Pancreas (tissue), 10 donors: ENCODE data around the gene TXLNB. TPM values are rescaled to one million over a fixed set of nuclear protein-coding genes. Genes with fewer than 3 reads are reported as not detected.
A peak's percentile ranks its signal among the peaks of the same experiment; 100 is the strongest.

ENCODE experiments used
- ATAC-seq, 4 donors: fragments of 200-7000 bp; cut with Tn5 transposase; one replicate each; pipeline versions ENCODE4 v1.8.0 to v1.9.1; 2020; ENCODE audit warnings: mild to moderate bottlenecking in 4 of 4, moderate library complexity in 4 of 4
- DNase-seq, 6 donors: peaks; one replicate each; pipeline ENCODE4 v3.0.0-alpha.2; 2020
- FAIRE-seq: peaks from 2 replicates; lab custom pipeline; 2012; peaks lifted over from hg19 to GRCh38; lab: Jason Lieb, UNC
- H3K27ac ChIP-seq, 4 donors: fragments of 200-600 bp; sonication (generic); 1 replicate in 3 of 4; 2 replicates in 1 of 4; pipeline versions ENCODE4 v1.5.0 to v1.8.0; 2020
- H3K27me3 ChIP-seq, 4 donors: fragments of 200-600 bp; one replicate each; pipeline ENCODE4 v1.8.0; 2021
- H3K36me3 ChIP-seq, 3 donors: fragments of 200-600 bp; sonication (generic) in 1 of 3; one replicate each; pipeline versions ENCODE4 v1.5.0 to v1.8.0; 2020 to 2021
- H3K4me1 ChIP-seq, 3 donors: fragments of 200-600 bp; one replicate each; pipeline ENCODE4 v1.8.0; 2021
- H3K4me3 ChIP-seq, 4 donors: fragments of 200-600 bp; sonication (generic) in 2 of 4; one replicate each; pipeline versions ENCODE4 v1.5.0 to v1.8.0; 2020 to 2021
- H3K9me3 ChIP-seq, 4 donors: fragments of 200-600 bp; one replicate each; pipeline ENCODE4 v1.8.0; 2021
- WGBS, 2 donors: extraction: QIAGEN DNeasy Blood & Tissue Kit; methylation state at CpG; one replicate each; pipeline ENCODE4 v1.1.7; 2013; 5-methylcytosine and 5-hydroxymethylcytosine counted together
- intact Hi-C, 3 donors: fragments of 100-400 bp; cut with DNase I; formaldehyde crosslinking; loops; one replicate each; pipeline versions ENCODE4 v1.11.1 to v1.14.2; 2022
- polyA plus RNA-seq, 2 donors: library from polyadenylated mRNA; stranded (reverse); fragments of 200-250 nt; gene quantifications; one replicate each; pipeline ENCODE4 v1.2.3, GENCODE V29; 2013
- total RNA-seq, 6 donors: library from RNA; stranded (reverse); fragmentation: NEBNext Ultra II Directional in 4 of 6; extraction: Animal tissue kit (Norgen Biotek cat#: 25700) in 4 of 6; gene quantifications; one replicate each; pipeline versions ENCODE4 v1.2.1 to v1.2.4, GENCODE V29; 2021 to 2023
- TF ChIP-seq, protein P1 (sequence below), 4 donors: fragments of 200-600 bp; sonication (generic) in 3 of 4; IDR thresholded peaks; one replicate each; pipeline versions ENCODE4 v1.5.0 to v1.8.0; 2021; ENCODE audit warnings: antibody characterized with exemption in 4 of 4
- donor health status: healthy with polysubstance abuse.
- donor health status: DM: no; HTN: no; CAD: no; lungs with moderate emphysema.
- donor health status: DM: no; HTN: no; CAD: no.
- donor health status: control.
- donor health status: control.
- donor health status: Bipolar disorder and iron deficiency.
- donor health status: DM: yes; HTN: yes; CAD: no.
- donor health status: DM: no; HTN: no; CAD: no.
- donor health status: DM: no; HTN: no; CAD: no.
- donor health status: DM: yes; HTN: yes; CAD: no.

TXLNB gene
- total and polyA plus RNA-seq, 8 donors, result 0.03 to 0.47 (median 0.08) TPM; not detected in 1

DNA sequence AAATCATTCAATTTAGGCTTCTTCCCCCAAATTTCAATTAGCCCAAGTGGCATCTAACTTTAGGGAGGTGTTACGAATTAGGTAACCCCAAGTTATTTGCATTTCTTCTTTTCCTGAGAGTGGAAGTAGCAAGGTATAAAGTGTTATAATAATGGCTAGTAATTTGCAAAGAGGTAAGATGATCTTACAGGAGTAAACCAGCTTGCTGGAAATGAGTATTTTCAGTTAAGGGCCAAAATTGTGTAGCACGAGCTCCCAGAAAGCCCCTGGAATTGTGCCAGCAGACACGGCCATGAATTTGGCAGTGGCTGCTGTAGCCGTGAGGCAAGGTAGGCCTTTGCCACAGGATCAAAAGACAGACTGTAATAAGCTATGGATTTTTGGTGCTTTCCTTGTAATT lies 44.7 kb upstream of the TXLNB start:
- 32 to 38% methylated on average over 4 of the region's 4 CpGs for WGBS, 2 donors
- no peaks in the 10 kb centered on the region for H3K4me1 ChIP-seq
- intact Hi-C loops, result no loop called here
- H3K36me3 ChIP-seq, result no peaks in the 10 kb centered on the region
- H3K27me3 ChIP-seq, result no peaks in the 10 kb centered on the region
- DNase-seq (peak in 5 of 6 donors; percentile 16 to 73 (median 32)), ATAC-seq (peak in 2 of 4 donors; percentile 44 to 62), FAIRE-seq (no peak)
- TF ChIP-seq, protein P1, sequence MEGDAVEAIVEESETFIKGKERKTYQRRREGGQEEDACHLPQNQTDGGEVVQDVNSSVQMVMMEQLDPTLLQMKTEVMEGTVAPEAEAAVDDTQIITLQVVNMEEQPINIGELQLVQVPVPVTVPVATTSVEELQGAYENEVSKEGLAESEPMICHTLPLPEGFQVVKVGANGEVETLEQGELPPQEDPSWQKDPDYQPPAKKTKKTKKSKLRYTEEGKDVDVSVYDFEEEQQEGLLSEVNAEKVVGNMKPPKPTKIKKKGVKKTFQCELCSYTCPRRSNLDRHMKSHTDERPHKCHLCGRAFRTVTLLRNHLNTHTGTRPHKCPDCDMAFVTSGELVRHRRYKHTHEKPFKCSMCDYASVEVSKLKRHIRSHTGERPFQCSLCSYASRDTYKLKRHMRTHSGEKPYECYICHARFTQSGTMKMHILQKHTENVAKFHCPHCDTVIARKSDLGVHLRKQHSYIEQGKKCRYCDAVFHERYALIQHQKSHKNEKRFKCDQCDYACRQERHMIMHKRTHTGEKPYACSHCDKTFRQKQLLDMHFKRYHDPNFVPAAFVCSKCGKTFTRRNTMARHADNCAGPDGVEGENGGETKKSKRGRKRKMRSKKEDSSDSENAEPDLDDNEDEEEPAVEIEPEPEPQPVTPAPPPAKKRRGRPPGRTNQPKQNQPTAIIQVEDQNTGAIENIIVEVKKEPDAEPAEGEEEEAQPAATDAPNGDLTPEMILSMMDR (IDR thresholded peaks at IDR 0.05), result no peak
- no peak overlapping the region for H3K27ac ChIP-seq
- no peaks in the 10 kb centered on the region for H3K9me3 ChIP-seq
- no peak overlapping the region for H3K4me3 ChIP-seq

DNA sequence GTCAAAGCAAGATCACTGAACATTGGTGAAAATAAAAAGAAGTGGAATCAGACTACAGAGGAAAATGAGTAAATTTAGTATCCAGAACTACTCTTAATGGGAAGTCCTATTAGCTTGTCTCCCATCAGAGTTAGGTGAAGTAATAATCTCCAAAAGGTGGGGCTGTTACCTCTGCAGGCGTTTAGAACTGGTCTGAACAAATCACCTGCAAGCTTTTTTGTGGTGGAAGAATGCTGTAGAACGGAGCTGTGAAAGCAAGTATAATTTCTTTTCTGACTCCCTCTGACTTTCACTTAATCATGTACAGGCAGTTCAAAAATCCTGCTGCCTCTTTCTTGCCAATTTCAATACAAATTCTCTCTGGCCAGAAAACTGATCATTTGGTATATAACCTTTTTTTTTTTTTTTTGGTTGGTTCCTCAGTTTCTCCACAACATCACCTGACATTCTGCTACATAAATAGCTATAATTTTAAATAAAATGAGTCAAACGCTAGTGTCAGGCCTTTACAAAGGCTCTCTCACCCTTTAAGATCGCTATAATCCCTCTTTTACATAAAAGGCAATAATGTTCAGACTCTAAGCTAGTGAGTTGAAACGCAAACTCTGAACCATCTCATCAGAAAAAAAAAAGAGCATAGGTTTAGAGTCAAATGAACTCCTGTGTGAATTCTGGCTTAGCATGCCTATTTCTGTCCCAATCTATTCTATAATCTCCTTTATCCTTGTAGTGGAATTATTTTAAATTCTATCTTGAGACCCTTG lies 43.8 kb upstream of the TXLNB start:
- Histone ChIP-seq H3K36me3 (no peaks in the 10 kb centered on the region), H3K4me3 (no peak overlapping the region), H3K27ac (peak overlapping the region in 1 of 4 donors; percentile 6), H3K4me1 (no peaks in the 10 kb centered on the region), H3K9me3 (no peaks in the 10 kb centered on the region), H3K27me3 (no peaks in the 10 kb centered on the region)
- intact Hi-C loops, result no loop called here
- DNase-seq (no peak), ATAC-seq (no peak), FAIRE-seq (no peak)
- TF ChIP-seq, protein P1 (IDR thresholded peaks at IDR 0.05), result no peak
- 63 to 77% methylated on average over 5 of the region's 5 CpGs for WGBS, 2 donors

- H3K36me3 ChIP-seq, result no peaks in the 10 kb centered on the region
- TF ChIP-seq, protein P1 (IDR thresholded peaks at IDR 0.05), result no peak
- no peaks in the 10 kb centered on the region for H3K27me3 ChIP-seq
- intact Hi-C loops, result no loop called here
- DNase-seq, result no peak
- no peaks in the 10 kb centered on the region for H3K4me1 ChIP-seq
- H3K27ac ChIP-seq, result peak overlapping the region in 1 of 4 donors; percentile 6
- H3K9me3 ChIP-seq, result no peaks in the 10 kb centered on the region
- peak; percentile 49 for FAIRE-seq
- no peak overlapping the region for H3K4me3 ChIP-seq
- ATAC-seq, result peak in 3 of 4 donors; percentile 42 to 61 (median 43)
- whole genome bisulfite sequencing, 2 donors, result 60 to 71% methylated on average over 5 of the region's 5 CpGs
Measured at GRCh38 chr6:139334806-139335446, 43.1 kb upstream of the TXLNB start.

DNA sequence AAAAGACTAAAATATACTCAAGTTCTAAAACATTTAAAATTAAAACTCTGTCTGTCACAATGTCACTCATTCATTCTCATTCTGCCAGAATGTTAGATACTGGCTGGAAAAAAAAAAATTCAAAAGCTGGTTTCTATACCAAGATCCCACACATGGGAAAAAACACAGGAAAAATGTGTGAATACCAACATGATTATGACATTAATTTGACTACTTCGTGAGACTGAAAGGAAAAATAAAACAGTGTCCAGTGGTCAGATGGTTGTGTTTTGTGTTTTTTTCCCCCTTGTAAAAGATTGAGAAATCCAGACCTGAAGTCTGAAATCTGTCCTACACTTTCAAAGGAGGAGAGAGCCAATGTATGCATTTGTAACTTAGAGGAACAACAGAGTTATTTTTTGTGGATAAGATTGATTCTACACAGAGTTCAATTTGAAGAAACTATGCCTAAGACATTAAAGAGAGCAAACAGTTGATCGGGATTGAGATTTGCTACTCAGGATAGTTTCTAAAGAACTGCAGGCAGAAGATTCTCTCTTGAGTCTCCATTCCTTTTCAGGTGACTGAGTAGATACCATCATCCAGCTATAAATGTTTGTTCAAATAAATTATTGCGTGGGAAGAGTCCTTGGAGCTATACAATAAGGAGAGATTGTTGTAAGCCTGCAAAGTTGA lies 39.2 kb upstream of the TXLNB start:
- no peaks in the 10 kb centered on the region for H3K4me1 ChIP-seq
- H3K9me3 ChIP-seq, result no peaks in the 10 kb centered on the region
- H3K27me3 ChIP-seq, result no peaks in the 10 kb centered on the region
- DNase-seq (no peak), ATAC-seq (no peak), FAIRE-seq (no peak)
- TF ChIP-seq, protein P1 (IDR thresholded peaks at IDR 0.05), result no peak
- H3K4me3 ChIP-seq, result no peak overlapping the region
- no peaks in the 10 kb centered on the region for H3K36me3 ChIP-seq
- 46 to 49% methylated on average over 3 of the region's 3 CpGs for WGBS, 2 donors
- H3K27ac ChIP-seq, result no peak overlapping the region
- intact Hi-C loops, result no loop called here
